Measurements from ENCODE around the gene ERMAP. TPM values are rescaled to one million over a fixed set of nuclear protein-coding genes. Genes with fewer than 3 reads are reported as not detected.

The ERMAP gene
- total and polyA plus RNA-seq, 10 of the 15 experiments (the other 5 are each of a cell fraction or from before 2014, with no cell fraction given) = 1.4 to 6.8 (median 4.1) TPM

DNA sequence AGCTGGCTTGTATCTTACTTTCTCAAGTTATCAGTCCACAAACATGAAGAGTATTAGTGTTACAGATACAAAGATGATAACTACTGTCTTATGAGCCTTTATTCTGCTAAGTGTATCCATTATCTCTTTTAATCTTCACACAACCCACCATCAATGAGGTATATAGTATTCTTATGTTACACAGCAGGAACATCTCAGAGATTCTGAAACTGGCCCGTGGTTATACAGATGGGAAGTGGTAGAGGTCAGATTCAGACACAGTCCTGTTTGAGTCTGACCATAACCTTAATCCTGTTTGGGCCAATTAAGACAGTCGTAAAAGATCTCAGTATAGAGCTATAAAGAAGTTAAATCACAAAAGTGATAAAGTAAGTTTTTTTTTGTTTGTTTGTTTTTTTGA lies 37.2 kb upstream of the ERMAP start:
- H3K4me2 ChIP-seq (ENCODE audit: control insufficient read depth, insufficient read depth) = no peak overlapping the region
- intact Hi-C loops (cut with micrococcal nuclease; ENCODE audit: unreplicated experiment) = loop anchor here (2.0 kb wide), 1 partner anchor 133 kb away; no protein-coding TSS in a partner anchor
- POLR2A ChIA-PET = interaction anchor here (0.5 to 1.9 kb wide), 3 partner anchors 13 to 296 kb away, joined by 3 to 7 read pairs (median 5); partner anchors contain the start of genes C1orf50, ERMAP and P3H1
- FAIRE-seq (no peak), DNase-seq (ENCODE audit: low read depth, low spot score) (no peak), ATAC-seq (peak; percentile 88)
- H3K79me2 ChIP-seq (ENCODE audit: control insufficient read depth, insufficient read depth, low read length) = no peaks in the 10 kb centered on the region
- SMC1A ChIA-PET (ENCODE audit: uncharacterized antibody, unreplicated experiment) = interaction anchor here (1.1 to 5.6 kb wide), 5 partner anchors 12 to 295 kb away, joined by 4 to 53 read pairs (median 21); partner anchors contain the start of genes C1orf50 and P3H1
- no peaks in the 10 kb centered on the region for H3K9me3 ChIP-seq (replicated peaks; ENCODE audit: control insufficient read depth, insufficient read depth, low read length)
- H4K20me1 ChIP-seq (ENCODE audit: control insufficient read depth, insufficient read depth) = no peaks in the 10 kb centered on the region
- no peaks in the 10 kb centered on the region for H3K27me3 ChIP-seq (replicated peaks in 1 of 2; ENCODE audit: control insufficient read depth in 2 of 2, insufficient read depth in 2 of 2, low read length in 1 of 2)
- in situ Hi-C loops (cut with MboI) = loop anchor here (5.0 kb wide), 1 partner anchor 288 kb away; no protein-coding TSS in a partner anchor
- no peak overlapping the region for H3K9ac ChIP-seq (ENCODE audit: control insufficient read depth, insufficient read depth, low read length)
- BruUV-seq (replicated peaks) = no TSS peak
- RAD21 ChIA-PET (ENCODE audit: unreplicated experiment) = interaction anchor here (0.9 to 5.2 kb wide), 3 partner anchors 12 to 294 kb away, joined by 4 to 92 read pairs (median 25); partner anchors contain the start of genes C1orf50 and P3H1
- no peak overlapping the region for H3K4me3 ChIP-seq
- H3K4me1 ChIP-seq (ENCODE audit: control insufficient read depth, insufficient read depth, low read length) = peaks cover 5% of the 10 kb centered on the region; the same call in 1 of the 2 replicates
- H3K27ac ChIP-seq (ENCODE audit: control insufficient read depth, insufficient read depth) = no peak overlapping the region
- no peak overlapping the region for H2AFZ ChIP-seq (ENCODE audit: control insufficient read depth, low read depth, low read length)
- CTCF ChIA-PET = interaction anchor here (0.9 to 2.1 kb wide), 7 partner anchors 9 to 297 kb away, joined by 3 to 39 read pairs (median 4); partner anchors contain the start of genes ERMAP and SVBP
- H3K36me3 ChIP-seq (ENCODE audit: control insufficient read depth in 2 of 2, insufficient read depth in 2 of 2, low read length in 1 of 2) = peaks cover 10 to 21% of the 10 kb centered on the region in 2 experiments
- no peak for TF ChIP-seq CHD2 (IDR thresholded peaks at IDR 0.05; ENCODE audit: borderline replicate concordance, low read depth, low read length)
- no peak for TF ChIP-seq SMC3 (IDR thresholded peaks at IDR 0.05; ENCODE audit: borderline replicate concordance, low read length)
- no peak for TF ChIP-seq NR2F1 (conservative IDR thresholded peaks at IDR 0.05)
- no peak for TF ChIP-seq ZBED1 (IDR thresholded peaks at IDR 0.05; ENCODE audit: borderline replicate concordance)
- TF ChIP-seq, protein P1, sequence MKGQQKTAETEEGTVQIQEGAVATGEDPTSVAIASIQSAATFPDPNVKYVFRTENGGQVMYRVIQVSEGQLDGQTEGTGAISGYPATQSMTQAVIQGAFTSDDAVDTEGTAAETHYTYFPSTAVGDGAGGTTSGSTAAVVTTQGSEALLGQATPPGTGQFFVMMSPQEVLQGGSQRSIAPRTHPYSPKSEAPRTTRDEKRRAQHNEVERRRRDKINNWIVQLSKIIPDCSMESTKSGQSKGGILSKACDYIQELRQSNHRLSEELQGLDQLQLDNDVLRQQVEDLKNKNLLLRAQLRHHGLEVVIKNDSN (IDR thresholded peaks at IDR 0.05; ENCODE audit: borderline replicate concordance, extremely low read length, insufficient read depth, low read depth, low read length) = no peak
- TF ChIP-seq BACH1 (IDR thresholded peaks at IDR 0.05; ENCODE audit: borderline replicate concordance) = no peak
- TF ChIP-seq RBBP5 (conservative IDR thresholded peaks at IDR 0.05) = no peak
- TF ChIP-seq, protein P2, sequence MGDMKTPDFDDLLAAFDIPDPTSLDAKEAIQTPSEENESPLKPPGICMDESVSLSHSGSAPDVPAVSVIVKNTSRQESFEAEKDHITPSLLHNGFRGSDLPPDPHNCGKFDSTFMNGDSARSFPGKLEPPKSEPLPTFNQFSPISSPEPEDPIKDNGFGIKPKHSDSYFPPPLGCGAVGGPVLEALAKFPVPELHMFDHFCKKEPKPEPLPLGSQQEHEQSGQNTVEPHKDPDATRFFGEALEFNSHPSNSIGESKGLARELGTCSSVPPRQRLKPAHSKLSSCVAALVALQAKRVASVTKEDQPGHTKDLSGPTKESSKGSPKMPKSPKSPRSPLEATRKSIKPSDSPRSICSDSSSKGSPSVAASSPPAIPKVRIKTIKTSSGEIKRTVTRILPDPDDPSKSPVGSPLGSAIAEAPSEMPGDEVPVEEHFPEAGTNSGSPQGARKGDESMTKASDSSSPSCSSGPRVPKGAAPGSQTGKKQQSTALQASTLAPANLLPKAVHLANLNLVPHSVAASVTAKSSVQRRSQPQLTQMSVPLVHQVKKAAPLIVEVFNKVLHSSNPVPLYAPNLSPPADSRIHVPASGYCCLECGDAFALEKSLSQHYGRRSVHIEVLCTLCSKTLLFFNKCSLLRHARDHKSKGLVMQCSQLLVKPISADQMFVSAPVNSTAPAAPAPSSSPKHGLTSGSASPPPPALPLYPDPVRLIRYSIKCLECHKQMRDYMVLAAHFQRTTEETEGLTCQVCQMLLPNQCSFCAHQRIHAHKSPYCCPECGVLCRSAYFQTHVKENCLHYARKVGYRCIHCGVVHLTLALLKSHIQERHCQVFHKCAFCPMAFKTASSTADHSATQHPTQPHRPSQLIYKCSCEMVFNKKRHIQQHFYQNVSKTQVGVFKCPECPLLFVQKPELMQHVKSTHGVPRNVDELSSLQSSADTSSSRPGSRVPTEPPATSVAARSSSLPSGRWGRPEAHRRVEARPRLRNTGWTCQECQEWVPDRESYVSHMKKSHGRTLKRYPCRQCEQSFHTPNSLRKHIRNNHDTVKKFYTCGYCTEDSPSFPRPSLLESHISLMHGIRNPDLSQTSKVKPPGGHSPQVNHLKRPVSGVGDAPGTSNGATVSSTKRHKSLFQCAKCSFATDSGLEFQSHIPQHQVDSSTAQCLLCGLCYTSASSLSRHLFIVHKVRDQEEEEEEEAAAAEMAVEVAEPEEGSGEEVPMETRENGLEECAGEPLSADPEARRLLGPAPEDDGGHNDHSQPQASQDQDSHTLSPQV (IDR thresholded peaks at IDR 0.05) = no peak
- TF ChIP-seq RUNX3 (IDR thresholded peaks at IDR 0.05; ENCODE audit: low read length) = peak; percentile 27; the same call in 1 of the 2 replicates
- peak; percentile 53; the same call in 1 of the 2 replicates for TF ChIP-seq SPI1 (IDR thresholded peaks at IDR 0.05; ENCODE audit: borderline replicate concordance, insufficient read depth, low read depth, low read length)
- TF ChIP-seq GABPA (IDR thresholded peaks at IDR 0.05; ENCODE audit: low read depth) = no peak
- no peak for TF ChIP-seq EGR1 (IDR thresholded peaks at IDR 0.05; ENCODE audit: borderline replicate concordance in 1 of 2, low read depth in 2 of 2, low read length in 2 of 2)
- no peak for TF ChIP-seq NR2C1 (IDR thresholded peaks at IDR 0.05)
- no peak for TF ChIP-seq FOXM1 (IDR thresholded peaks at IDR 0.05; ENCODE audit: low read depth, low read length)
- TF ChIP-seq TARDBP (IDR thresholded peaks at IDR 0.05; ENCODE audit: borderline replicate concordance) = no peak
- no peak for TF ChIP-seq ZNF274 (IDR thresholded peaks at IDR 0.05; ENCODE audit: insufficient read depth, insufficient read length)
- 19% methylated on average over 2 of the region's 2 CpGs for WGBS (ENCODE audit: insufficient coverage, insufficient replicate concordance, low lambda C conversion rate, missing lambda C conversion rate)
